ENCODE measurements around the gene SLC30A5.

DNA sequence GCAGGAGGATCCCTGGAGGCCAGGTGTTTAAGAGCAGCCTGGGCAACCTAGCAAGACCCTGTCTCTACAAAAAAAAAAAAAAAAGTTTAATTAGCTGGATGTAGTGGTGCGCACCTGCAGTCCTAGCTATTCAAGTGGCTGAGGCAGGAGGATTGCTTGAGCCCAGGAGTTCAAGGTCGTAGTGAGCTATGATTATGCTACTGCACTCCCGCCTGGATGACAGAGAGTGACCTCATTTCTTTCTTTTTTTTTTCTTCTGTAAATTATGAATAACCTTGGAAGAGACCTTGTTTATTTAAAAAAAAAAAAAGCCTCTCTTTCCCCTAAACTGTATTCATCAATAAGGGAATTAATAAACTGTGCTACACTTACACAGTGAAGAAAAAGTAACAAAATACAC lies 43.6 kb upstream of the SLC30A5 start:
- TF ChIP-seq POLR2A (IDR thresholded peaks at IDR 0.05): no peak
- TF ChIP-seq, protein P1, sequence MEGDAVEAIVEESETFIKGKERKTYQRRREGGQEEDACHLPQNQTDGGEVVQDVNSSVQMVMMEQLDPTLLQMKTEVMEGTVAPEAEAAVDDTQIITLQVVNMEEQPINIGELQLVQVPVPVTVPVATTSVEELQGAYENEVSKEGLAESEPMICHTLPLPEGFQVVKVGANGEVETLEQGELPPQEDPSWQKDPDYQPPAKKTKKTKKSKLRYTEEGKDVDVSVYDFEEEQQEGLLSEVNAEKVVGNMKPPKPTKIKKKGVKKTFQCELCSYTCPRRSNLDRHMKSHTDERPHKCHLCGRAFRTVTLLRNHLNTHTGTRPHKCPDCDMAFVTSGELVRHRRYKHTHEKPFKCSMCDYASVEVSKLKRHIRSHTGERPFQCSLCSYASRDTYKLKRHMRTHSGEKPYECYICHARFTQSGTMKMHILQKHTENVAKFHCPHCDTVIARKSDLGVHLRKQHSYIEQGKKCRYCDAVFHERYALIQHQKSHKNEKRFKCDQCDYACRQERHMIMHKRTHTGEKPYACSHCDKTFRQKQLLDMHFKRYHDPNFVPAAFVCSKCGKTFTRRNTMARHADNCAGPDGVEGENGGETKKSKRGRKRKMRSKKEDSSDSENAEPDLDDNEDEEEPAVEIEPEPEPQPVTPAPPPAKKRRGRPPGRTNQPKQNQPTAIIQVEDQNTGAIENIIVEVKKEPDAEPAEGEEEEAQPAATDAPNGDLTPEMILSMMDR (IDR thresholded peaks at IDR 0.05): no peak

Data from thyroid gland (tissue), 4 donors.